Measurements from ENCODE around the gene KDM4B. TPM values are rescaled to one million over a fixed set of nuclear protein-coding genes. Genes with fewer than 3 reads are reported as not detected.

Gene KDM4B
- total and polyA plus RNA-seq, 12 donors: 12.4 to 35.8 (median 30.3) TPM

DNA sequence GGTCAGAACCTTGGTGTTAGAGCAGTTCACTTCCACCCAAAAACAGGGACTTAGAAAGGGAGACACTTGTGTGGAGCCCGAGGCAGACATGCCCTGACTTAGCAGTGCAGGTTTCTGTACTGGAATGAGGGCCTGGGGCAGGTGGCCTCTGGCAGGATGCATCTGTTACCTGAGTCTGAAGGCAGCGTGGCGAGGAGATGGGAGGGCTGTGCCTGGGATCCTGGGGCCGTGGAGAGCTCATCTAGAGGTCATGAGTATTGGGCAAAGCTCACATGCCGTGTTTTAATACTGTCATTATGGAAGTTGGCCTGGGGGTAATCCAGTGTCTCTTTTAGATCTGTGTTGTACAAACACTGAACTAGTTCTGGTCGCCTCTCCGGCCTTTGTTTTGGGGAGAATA is 21.4 kb downstream of the KDM4B start:
- peaks cover 0 to 8% (median 0%) of the 10 kb centered on the region in 9 donors for H3K36me3 ChIP-seq
- H3K4me3 ChIP-seq: no peak overlapping the region
- TF ChIP-seq, protein P1, sequence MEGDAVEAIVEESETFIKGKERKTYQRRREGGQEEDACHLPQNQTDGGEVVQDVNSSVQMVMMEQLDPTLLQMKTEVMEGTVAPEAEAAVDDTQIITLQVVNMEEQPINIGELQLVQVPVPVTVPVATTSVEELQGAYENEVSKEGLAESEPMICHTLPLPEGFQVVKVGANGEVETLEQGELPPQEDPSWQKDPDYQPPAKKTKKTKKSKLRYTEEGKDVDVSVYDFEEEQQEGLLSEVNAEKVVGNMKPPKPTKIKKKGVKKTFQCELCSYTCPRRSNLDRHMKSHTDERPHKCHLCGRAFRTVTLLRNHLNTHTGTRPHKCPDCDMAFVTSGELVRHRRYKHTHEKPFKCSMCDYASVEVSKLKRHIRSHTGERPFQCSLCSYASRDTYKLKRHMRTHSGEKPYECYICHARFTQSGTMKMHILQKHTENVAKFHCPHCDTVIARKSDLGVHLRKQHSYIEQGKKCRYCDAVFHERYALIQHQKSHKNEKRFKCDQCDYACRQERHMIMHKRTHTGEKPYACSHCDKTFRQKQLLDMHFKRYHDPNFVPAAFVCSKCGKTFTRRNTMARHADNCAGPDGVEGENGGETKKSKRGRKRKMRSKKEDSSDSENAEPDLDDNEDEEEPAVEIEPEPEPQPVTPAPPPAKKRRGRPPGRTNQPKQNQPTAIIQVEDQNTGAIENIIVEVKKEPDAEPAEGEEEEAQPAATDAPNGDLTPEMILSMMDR (IDR thresholded peaks at IDR 0.05): no peak
- intact Hi-C loops (cut with DNase I): no loop called here
- no peak overlapping the region for H3K27ac ChIP-seq
- DNase-seq (no peak), ATAC-seq (no peak)
- peaks cover 28 to 56% (median 38%) of the 10 kb centered on the region in 9 donors for H3K4me1 ChIP-seq
- 84 to 86% methylated on average over 7 of the region's 7 CpGs for WGBS, 2 donors
- peaks cover 0 to 18% (median 0%) of the 10 kb centered on the region in 11 donors for H3K9me3 ChIP-seq
- H3K27me3 ChIP-seq: no peaks in the 10 kb centered on the region

DNA sequence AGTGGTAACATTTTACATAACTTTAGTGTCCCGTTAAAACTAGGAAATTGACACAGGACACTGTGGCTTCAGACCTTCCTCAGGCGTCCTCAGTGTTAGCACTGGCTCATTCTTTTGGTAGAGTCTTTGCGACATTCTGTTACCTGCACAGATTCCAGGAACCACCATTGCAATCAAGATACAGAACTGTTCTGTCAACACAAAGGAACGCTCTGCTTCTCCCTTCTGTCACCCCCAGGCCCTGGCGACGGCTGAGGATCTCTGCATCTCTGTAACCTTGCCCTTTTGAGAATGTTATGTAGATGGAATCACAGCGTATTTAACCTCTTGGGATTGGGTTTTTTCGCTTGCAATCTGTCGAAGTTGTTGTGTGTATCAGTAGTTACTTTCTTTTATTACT is 22.6 kb downstream of the KDM4B start:
- DNase-seq: no peak
- Histone ChIP-seq H3K4me3 (no peak overlapping the region), H3K27ac (no peak overlapping the region), H3K9me3 (peaks cover 0 to 18% (median 0%) of the 10 kb centered on the region in 11 donors), H3K27me3 (no peaks in the 10 kb centered on the region), H3K36me3 (peaks cover 0 to 20% (median 2%) of the 10 kb centered on the region in 9 donors), H3K4me1 (peaks cover 21 to 44% (median 30%) of the 10 kb centered on the region in 9 donors)
- no peak for ATAC-seq
- TF ChIP-seq, protein P1 (IDR thresholded peaks at IDR 0.05): no peak
- intact Hi-C loops (cut with DNase I): no loop called here
- WGBS, 2 donors: 70 to 77% methylated on average over 9 of the region's 9 CpGs

DNA sequence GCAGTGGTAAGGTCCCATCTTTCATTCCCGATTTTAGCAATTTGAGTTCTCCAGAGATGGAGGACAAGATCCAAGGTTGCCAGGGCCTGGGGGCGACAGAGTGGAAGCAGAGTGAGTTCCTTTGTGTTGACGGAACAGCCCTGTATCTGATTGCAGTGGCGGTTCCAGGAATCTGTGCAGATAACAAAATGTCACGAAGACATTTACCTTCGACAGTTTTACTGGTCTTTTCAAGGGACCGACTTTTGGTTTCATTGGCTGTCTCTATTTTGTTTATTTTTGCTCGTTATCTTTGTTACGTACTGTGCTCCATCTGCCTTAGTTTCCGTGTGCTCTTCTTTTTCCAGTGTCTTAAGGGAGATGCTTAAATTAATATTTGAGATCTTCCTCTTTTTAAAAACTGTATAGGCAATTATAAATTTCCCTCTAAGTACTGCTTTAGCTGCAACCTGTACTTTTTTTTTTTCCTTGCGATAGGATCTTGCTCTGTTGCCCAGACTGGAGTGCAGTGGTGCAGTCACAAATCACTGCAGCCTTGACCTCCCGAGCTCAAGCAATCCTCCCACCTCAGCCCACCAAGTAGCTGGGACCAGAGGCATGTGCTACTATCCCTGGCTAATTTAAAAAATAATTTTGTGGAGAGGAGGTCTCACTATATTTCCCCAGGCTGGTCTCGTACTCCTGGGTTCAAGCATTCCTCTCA is 23.2 kb downstream of the KDM4B start:
- no peak overlapping the region for H3K4me3 ChIP-seq
- H3K9me3 ChIP-seq: peaks cover 0 to 18% (median 0%) of the 10 kb centered on the region in 11 donors
- no peak overlapping the region for H3K27ac ChIP-seq
- no peak for ATAC-seq
- TF ChIP-seq, protein P1 (IDR thresholded peaks at IDR 0.05): no peak
- DNase-seq: no peak
- no peaks in the 10 kb centered on the region for H3K27me3 ChIP-seq
- WGBS, 2 donors: 67 to 71% methylated on average over 13 of the region's 13 CpGs
- H3K36me3 ChIP-seq: peaks cover 0 to 26% (median 6%) of the 10 kb centered on the region in 9 donors
- H3K4me1 ChIP-seq: peaks cover 15 to 38% (median 24%) of the 10 kb centered on the region in 9 donors
- intact Hi-C loops (cut with DNase I): no loop called here

DNA sequence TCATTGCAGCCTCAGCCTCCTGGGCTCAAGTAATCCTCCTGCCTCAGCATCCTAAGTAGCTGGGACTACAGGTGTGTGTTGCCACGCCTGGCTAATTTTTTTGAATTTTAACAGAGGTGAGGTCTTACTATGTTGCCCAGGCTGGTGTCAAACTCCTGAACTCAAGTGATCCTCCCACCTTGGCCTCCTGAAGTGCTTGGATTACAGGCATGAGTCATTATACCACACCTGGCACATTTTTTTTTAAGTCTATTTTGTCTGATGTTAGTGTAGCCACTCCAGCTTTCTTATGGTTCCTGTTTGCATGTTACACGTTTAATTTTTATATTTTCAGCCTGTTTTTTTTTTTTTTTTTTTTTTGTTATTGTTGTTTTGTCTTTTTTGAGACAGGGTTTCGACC is 24.8 kb downstream of the KDM4B start:
- Histone ChIP-seq H3K27me3 (no peaks in the 10 kb centered on the region), H3K4me1 (peaks cover 2 to 24% (median 9%) of the 10 kb centered on the region in 9 donors), H3K9me3 (peaks cover 0 to 18% (median 0%) of the 10 kb centered on the region in 11 donors), H3K36me3 (peaks cover 0 to 36% (median 6%) of the 10 kb centered on the region in 9 donors), H3K4me3 (no peak overlapping the region), H3K27ac (no peak overlapping the region)
- TF ChIP-seq, protein P1 (IDR thresholded peaks at IDR 0.05): no peak
- 92 to 93% methylated on average over 3 of the region's 3 CpGs for WGBS, 2 donors
- ATAC-seq (no peak), DNase-seq (no peak)
- intact Hi-C loops (cut with DNase I): no loop called here

All from heart right ventricle (tissue), 16 donors.